GM18867 (cell line): Measurements from ENCODE around the gene LPCAT1.
A peak's percentile ranks its signal among the peaks of the same experiment; 100 is the strongest.
"Not testable (repeated sequence)": the region's sequence is repeated elsewhere in the genome, so short reads cannot be mapped to it uniquely, and the experiment has no call there.

Experiments used
- ATAC-seq: cut with Tn5 transposase; IDR thresholded peaks from one replicate; pipeline ENCODE4 v1.9.1; 2021; ENCODE audit warnings: mild to moderate bottlenecking, moderate library complexity; ENCODE audit not compliant: unreplicated experiment

LPCAT1 gene

GRCh38 chr5:1541702-1542400 is 18.1 kb upstream of the LPCAT1 start:
- no peak for ATAC-seq

GRCh38 chr5:1540831-1541701 is 17.3 kb upstream of the LPCAT1 start:
- ATAC-seq, result no peak

GRCh38 chr5:1540166-1540565 is 16.4 kb upstream of the LPCAT1 start:
- no peak for ATAC-seq

- not testable (repeated sequence) for ATAC-seq
Measured at GRCh38 chr5:1539393-1540161, 15.8 kb upstream of the LPCAT1 start.

- ATAC-seq, result no peak
Measured at GRCh38 chr5:1538741-1539392, 15.1 kb upstream of the LPCAT1 start.

- ATAC-seq, result no peak
Measured at GRCh38 chr5:1538276-1538675, 14.5 kb upstream of the LPCAT1 start.

GRCh38 chr5:1537603-1538154 is 13.9 kb upstream of the LPCAT1 start:
- no peak for ATAC-seq

- peak; percentile 7 for ATAC-seq
Measured at GRCh38 chr5:1536871-1537602, 13.3 kb upstream of the LPCAT1 start.

- peak; percentile 98 for ATAC-seq
Measured at GRCh38 chr5:1536322-1536845, 12.6 kb upstream of the LPCAT1 start.

- no peak for ATAC-seq
Measured at GRCh38 chr5:1535646-1536045, 11.9 kb upstream of the LPCAT1 start.

- no peak for ATAC-seq
Measured at GRCh38 chr5:1532384-1532783, 8.6 kb upstream of the LPCAT1 start.

- no peak for ATAC-seq
Measured at GRCh38 chr5:1529498-1529897, 5.7 kb upstream of the LPCAT1 start.

GRCh38 chr5:1527533-1528205 is 3.9 kb upstream of the LPCAT1 start:
- no peak for ATAC-seq

GRCh38 chr5:1526681-1527131 is 2.9 kb upstream of the LPCAT1 start:
- ATAC-seq, result no peak

- ATAC-seq, result no peak
Measured at GRCh38 chr5:1526190-1526631, 2.5 kb upstream of the LPCAT1 start.

GRCh38 chr5:1525624-1526189 is 1.9 kb upstream of the LPCAT1 start:
- ATAC-seq, result no peak

GRCh38 chr5:1524799-1525623 is 1.3 kb upstream of the LPCAT1 start:
- ATAC-seq, result no peak

- ATAC-seq, result no peak
Measured at GRCh38 chr5:1524481-1524798, 680 bp upstream of the LPCAT1 start.
